Ectodermal cell (in vitro differentiated cells): ENCODE measurements around the gene SRSF8.

Experiments used
- H3K27ac ChIP-seq: 2 replicates; pipeline ENCODE4 v1.7.0; 2013; ENCODE audit warnings: mild to moderate bottlenecking, low read depth, low read length; ENCODE audit not compliant: insufficient read depth, poor library complexity, severe bottlenecking
- H3K27me3 ChIP-seq: 2 replicates; pipeline ENCODE4 v1.7.0; 2013; ENCODE audit warnings: mild to moderate bottlenecking, low read length; ENCODE audit not compliant: insufficient read depth, control insufficient read depth, poor library complexity, severe bottlenecking
- H3K36me3 ChIP-seq: one replicate; pipeline ENCODE4 v1.7.0; 2013; ENCODE audit warnings: low read length; ENCODE audit not compliant: control insufficient read depth, insufficient read depth
- H3K4me1 ChIP-seq: one replicate; pipeline ENCODE4 v1.7.0; 2013; ENCODE audit warnings: low read length; ENCODE audit not compliant: control insufficient read depth, insufficient read depth
- H3K4me3 ChIP-seq: 2 replicates; pipeline ENCODE4 v1.7.0; 2013; ENCODE audit warnings: low read depth, low read length, control low read depth; ENCODE audit not compliant: insufficient read depth
- H3K9me3 ChIP-seq: 2 replicates; pipeline ENCODE4 v1.7.0; 2013; ENCODE audit warnings: mild to moderate bottlenecking, low read length, moderate library complexity; ENCODE audit not compliant: control insufficient read depth
- WGBS, 2 experiments: methylation state at CpG; one replicate each; pipeline ENCODE4 v1.1.7; 2013; ENCODE audit warnings: missing lambda C conversion rate in 2 of 2; 5-methylcytosine and 5-hydroxymethylcytosine counted together

SRSF8 gene

GRCh38 chr11:95081412-95081811, 14.7 kb downstream of the SRSF8 start:
- Histone ChIP-seq H3K4me1 (no peaks in the 10 kb centered on the region), H3K27me3 (no peaks in the 10 kb centered on the region), H3K9me3 (no peaks in the 10 kb centered on the region), H3K4me3 (no peak overlapping the region), H3K27ac (no peak overlapping the region), H3K36me3 (no peaks in the 10 kb centered on the region)
- 57 to 58% methylated on average over 4 of the region's 4 CpGs for WGBS, 2 experiments

DNA sequence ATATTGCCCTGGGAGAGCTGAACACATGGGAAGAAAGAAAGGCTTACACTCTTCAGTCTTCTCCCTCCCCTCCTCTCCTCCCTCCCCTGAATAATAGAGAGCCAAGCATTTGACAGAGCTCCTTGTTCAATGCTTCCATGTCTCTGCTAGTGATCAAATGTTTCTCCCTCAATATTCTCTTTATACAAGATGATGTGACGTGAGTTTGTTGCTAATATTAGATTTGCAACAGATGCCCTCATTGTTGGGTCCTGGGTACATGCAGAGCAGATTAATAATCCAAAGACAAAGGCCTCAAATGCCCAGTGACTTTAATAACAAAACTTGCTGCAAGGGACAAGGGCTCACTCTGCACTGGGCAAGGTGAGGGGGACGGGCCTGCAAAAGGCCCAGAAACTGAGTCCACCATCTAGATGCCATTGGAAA, 15.9 kb downstream of the SRSF8 start:
- Histone ChIP-seq H3K9me3 (no peaks in the 10 kb centered on the region), H3K4me1 (no peaks in the 10 kb centered on the region), H3K27me3 (no peaks in the 10 kb centered on the region), H3K4me3 (no peak overlapping the region), H3K27ac (no peak overlapping the region), H3K36me3 (no peaks in the 10 kb centered on the region)
- WGBS, 2 experiments: 97% methylated on average over 2 of the region's 2 CpGs

GRCh38 chr11:95084509-95084908, 17.8 kb downstream of the SRSF8 start:
- no peak overlapping the region for H3K27ac ChIP-seq
- no peaks in the 10 kb centered on the region for H3K4me1 ChIP-seq
- peaks cover 11% of the 10 kb centered on the region for H3K27me3 ChIP-seq
- H3K9me3 ChIP-seq: no peaks in the 10 kb centered on the region
- H3K4me3 ChIP-seq: no peak overlapping the region
- no peaks in the 10 kb centered on the region for H3K36me3 ChIP-seq

DNA sequence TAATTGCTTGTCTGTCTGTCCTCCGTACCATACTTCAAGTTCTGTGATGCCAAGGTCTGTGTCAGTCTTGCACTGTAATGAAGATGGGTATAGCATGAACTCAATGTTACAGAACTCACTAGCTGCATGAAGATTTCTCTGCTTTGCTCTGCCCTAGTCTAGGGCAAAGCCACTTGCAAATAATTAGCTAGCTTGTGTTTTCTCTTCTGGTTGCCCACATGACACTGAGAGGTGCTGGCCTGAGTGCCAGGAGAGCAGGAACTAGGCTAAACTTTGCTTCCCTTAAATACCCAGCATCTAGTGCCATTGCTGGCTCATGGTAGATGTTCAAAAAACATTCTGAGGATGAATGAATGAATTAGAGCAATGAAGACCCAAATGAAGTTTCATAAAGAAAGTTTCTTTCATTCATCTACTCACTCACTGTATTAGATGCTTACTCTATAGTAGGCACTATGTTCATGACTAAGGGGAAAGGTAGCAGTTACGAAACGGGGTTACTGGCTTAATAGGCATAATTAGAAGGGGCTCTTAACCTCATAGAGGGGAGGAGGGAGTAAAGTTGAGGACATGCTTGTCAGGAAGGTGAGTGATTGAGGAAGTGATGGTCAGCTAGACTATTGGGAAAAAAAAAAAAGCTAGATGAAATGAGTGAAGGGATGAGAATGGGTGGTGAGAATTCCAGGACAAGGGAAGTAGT, 18.5 kb downstream of the SRSF8 start:
- H3K4me1 ChIP-seq: peaks cover under 1% of the 10 kb centered on the region
- WGBS, 2 experiments: 91 to 96% methylated on average over 3 of the region's 3 CpGs

DNA sequence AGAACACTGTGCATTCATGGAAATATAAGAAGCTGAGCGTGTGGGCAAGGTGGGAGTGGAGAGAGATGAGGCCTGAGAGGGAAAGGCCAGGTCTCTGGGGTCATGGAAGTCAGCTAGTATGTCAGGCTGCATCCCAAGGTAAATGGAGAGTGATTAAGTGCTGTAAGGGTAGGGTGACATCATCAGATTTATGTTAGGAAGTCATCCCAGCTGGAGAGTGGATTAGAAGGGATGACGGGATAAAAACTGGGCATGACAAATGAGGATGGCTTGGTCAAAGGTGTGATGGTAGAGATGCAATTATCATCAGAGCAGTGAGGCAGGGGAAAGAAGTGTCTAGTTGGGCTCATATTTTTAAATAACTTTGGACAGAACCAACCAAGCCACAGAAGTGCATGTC, 19.4 kb downstream of the SRSF8 start:
- H3K27me3 ChIP-seq: peaks cover 24% of the 10 kb centered on the region
- 84 to 92% methylated on average over 2 of the region's 2 CpGs for WGBS, 2 experiments

More for the DNA sequence above, 18.5 kb downstream of the SRSF8 start:
- peaks cover 16% of the 10 kb centered on the region for H3K27me3 ChIP-seq
- no peaks in the 10 kb centered on the region for H3K9me3 ChIP-seq
- H3K4me3 ChIP-seq: no peak overlapping the region
- H3K36me3 ChIP-seq: no peaks in the 10 kb centered on the region
- H3K27ac ChIP-seq: no peak overlapping the region

GRCh38 chr11:95086836-95087570, 20.3 kb downstream of the SRSF8 start:
- Histone ChIP-seq H3K4me1 (peaks cover 6% of the 10 kb centered on the region), H3K9me3 (no peaks in the 10 kb centered on the region), H3K4me3 (no peak overlapping the region), H3K36me3 (no peaks in the 10 kb centered on the region), H3K27ac (no peak overlapping the region), H3K27me3 (peaks cover 33% of the 10 kb centered on the region)
- WGBS, 2 experiments: 90 to 100% methylated on average over 1 of the region's 1 CpG

More for the DNA sequence above, 19.4 kb downstream of the SRSF8 start:
- Histone ChIP-seq H3K4me1 (peaks cover 6% of the 10 kb centered on the region), H3K36me3 (no peaks in the 10 kb centered on the region), H3K27ac (no peak overlapping the region), H3K4me3 (no peak overlapping the region), H3K9me3 (no peaks in the 10 kb centered on the region)

GRCh38 chr11:95088946-95089619, 22.4 kb downstream of the SRSF8 start:
- Histone ChIP-seq H3K27ac (no peak overlapping the region), H3K36me3 (no peaks in the 10 kb centered on the region), H3K9me3 (no peaks in the 10 kb centered on the region), H3K27me3 (peaks cover 40% of the 10 kb centered on the region), H3K4me3 (peak overlapping the region; percentile 69), H3K4me1 (peaks cover 6% of the 10 kb centered on the region)
- 23% methylated on average over 27 of the region's 27 CpGs for WGBS, 2 experiments

- Histone ChIP-seq H3K27me3 (peaks cover 40% of the 10 kb centered on the region), H3K9me3 (no peaks in the 10 kb centered on the region), H3K4me1 (peaks cover 6% of the 10 kb centered on the region), H3K4me3 (peak within 1 kb of the TSS; percentile 69), H3K27ac (no peak within 1 kb of the TSS), H3K36me3 (no peaks in the 10 kb centered on the region)
- 0% methylated on average over 106 of the region's 106 CpGs for WGBS, 2 experiments
These were observed 23.2 kb downstream of the SRSF8 start, which contains the start of gene ENDOD1 for GRCh38 chr11:95089620-95090542. Gene ENDOD1, plus strand, starts transcription at chr11:95089846. Its CDS starts 82 bp downstream, at chr11:95089928.

- Histone ChIP-seq H3K27ac (no peak overlapping the region), H3K4me3 (no peak overlapping the region)
These were observed 25.0 kb downstream of the SRSF8 start for GRCh38 chr11:95091663-95092180.

More at GRCh38 chr11:95091663-95092180, 25.0 kb downstream of the SRSF8 start:
- Histone ChIP-seq H3K9me3 (no peaks in the 10 kb centered on the region), H3K27me3 (peaks cover 40% of the 10 kb centered on the region), H3K36me3 (no peaks in the 10 kb centered on the region), H3K4me1 (peaks cover 6% of the 10 kb centered on the region)
